HEK293 (cell line): Measurements from ENCODE around the gene ARPC4.

Experiments used
- CTCF ChIA-PET: fragments of 350-600 bp; formaldehyde crosslinking; extraction: SDS; loops from one replicate; lab custom pipeline; 2021; ENCODE audit warnings: antibody characterized with exemption; lab: Yijun Ruan, JAX
- POLR2A ChIA-PET: fragments of 300-600 bp; formaldehyde crosslinking; extraction: SDS; loops from one replicate; lab custom pipeline; 2020; ENCODE audit warnings: antibody characterized with exemption, inconsistent platforms; lab: Yijun Ruan, JAX
- H3K27ac ChIP-seq: fragments of 200-500 bp; sonication (Bioruptor generic); 2 replicates; pipeline ENCODE4 v1.5.1; 2014; ENCODE audit warnings: low read depth, low read length, control low read depth, inconsistent platforms; ENCODE audit errors: extremely low read depth
- H3K36me3 ChIP-seq, 2 experiments: fragments of 200-500 bp in 1 of 2; sonication (Bioruptor generic) in 1 of 2; 1 replicate in 1 of 2; 2 replicates in 1 of 2; pipeline ENCODE4 v1.5.1; 2014 to 2017; ENCODE audit warnings: inconsistent platforms in 2 of 2, low read length in 2 of 2; ENCODE audit not compliant: control insufficient read depth in 2 of 2, insufficient read depth in 1 of 2
- H3K4me1 ChIP-seq: fragments of 200-500 bp; sonication (Bioruptor generic); 2 replicates; pipeline ENCODE4 v1.5.1; 2014; ENCODE audit warnings: mild to moderate bottlenecking, low read length, inconsistent platforms; ENCODE audit not compliant: control insufficient read depth, insufficient read depth
- H3K4me3 ChIP-seq: 2 replicates; pipeline ENCODE4 v1.5.1; 2011; ENCODE audit warnings: low read depth, mild to moderate bottlenecking, control low read depth, low read length, moderate library complexity
- H3K9me3 ChIP-seq: fragments of 200-500 bp; sonication (Bioruptor generic); 2 replicates; pipeline ENCODE4 v1.5.1; 2014; ENCODE audit warnings: low read depth, low read length, inconsistent platforms; ENCODE audit not compliant: control insufficient read depth, insufficient read depth
- BCL11B ChIP-seq: fragments of 450-650 bp; formaldehyde crosslinking; IDR thresholded peaks from 2 replicates; pipeline ENCODE4 v1.5.1; 2016; ENCODE audit warnings: low read depth, missing biosample characterization, missing genetic modification characterization
- ELK4 ChIP-seq: IDR thresholded peaks from 2 replicates; pipeline ENCODE4 v1.6.1; 2011; ENCODE audit warnings: mild to moderate bottlenecking, low read depth, low read length, borderline replicate concordance
- GLIS1 ChIP-seq: fragments of 450-650 bp; formaldehyde crosslinking; IDR thresholded peaks from 2 replicates; pipeline ENCODE4 v1.5.1; 2016; ENCODE audit warnings: missing biosample characterization, missing genetic modification characterization
- GLIS2 ChIP-seq: fragments of 450-650 bp; formaldehyde crosslinking; IDR thresholded peaks from 2 replicates; pipeline ENCODE4 v1.5.1; 2016; ENCODE audit warnings: missing biosample characterization, missing genetic modification characterization
- MEIS1 ChIP-seq: sonication (generic); formaldehyde crosslinking; IDR thresholded peaks from 2 replicates; pipeline ENCODE4 v1.8.1; 2022; ENCODE audit warnings: missing genetic modification reagents, mild to moderate bottlenecking, borderline replicate concordance
- MZF1 ChIP-seq: fragments of 450-650 bp; formaldehyde crosslinking; IDR thresholded peaks from 2 replicates; pipeline ENCODE4 v1.5.1; 2017; ENCODE audit warnings: missing biosample characterization, missing genetic modification characterization, borderline replicate concordance
- SETDB1 ChIP-seq: IDR thresholded peaks from one replicate; pipeline ENCODE4 v1.6.1; 2017; ENCODE audit warnings: mild to moderate bottlenecking, low read length, moderate library complexity, mixed read lengths; ENCODE audit not compliant: insufficient read length
- SP2 ChIP-seq: fragments of 450-650 bp; formaldehyde crosslinking; IDR thresholded peaks from 2 replicates; pipeline ENCODE4 v1.5.1; 2016; ENCODE audit warnings: missing biosample characterization, missing genetic modification characterization
- TCF7L2 ChIP-seq: IDR thresholded peaks from 2 replicates; pipeline ENCODE4 v1.6.1; 2011; ENCODE audit warnings: low read depth, mild to moderate bottlenecking, inconsistent platforms, low read length, moderate library complexity, borderline replicate concordance
- TRIM28 ChIP-seq: IDR thresholded peaks from 2 replicates; pipeline ENCODE4 v1.6.1; 2011; ENCODE audit warnings: low read length, control low read depth, borderline replicate concordance
- ZBTB10 ChIP-seq: fragments of 450-650 bp; formaldehyde crosslinking; IDR thresholded peaks from 2 replicates; pipeline ENCODE4 v1.5.1; 2016; ENCODE audit warnings: missing biosample characterization, missing genetic modification characterization
- ZBTB8A ChIP-seq: fragments of 450-650 bp; formaldehyde crosslinking; IDR thresholded peaks from 2 replicates; pipeline ENCODE4 v1.5.1; 2016; ENCODE audit warnings: missing biosample characterization, missing genetic modification characterization
- ZNF146 ChIP-seq: fragments of 450-650 bp; formaldehyde crosslinking; IDR thresholded peaks from 2 replicates; pipeline ENCODE4 v1.5.1; 2016; ENCODE audit warnings: missing biosample characterization, missing genetic modification characterization
- ZNF16 ChIP-seq: fragments of 450-650 bp; formaldehyde crosslinking; IDR thresholded peaks from 2 replicates; pipeline ENCODE4 v1.5.1; 2016; ENCODE audit warnings: low read depth, missing biosample characterization, missing genetic modification characterization
- ZNF211 ChIP-seq: fragments of 450-650 bp; formaldehyde crosslinking; IDR thresholded peaks from 2 replicates; pipeline ENCODE4 v1.5.1; 2016; ENCODE audit warnings: low read depth, missing biosample characterization, missing genetic modification characterization
- ZNF24 ChIP-seq: fragments of 450-650 bp; formaldehyde crosslinking; IDR thresholded peaks from 2 replicates; pipeline ENCODE4 v1.5.1; 2016; ENCODE audit warnings: missing biosample characterization, missing genetic modification characterization
- ZNF266 ChIP-seq: fragments of 450-650 bp; formaldehyde crosslinking; IDR thresholded peaks from 2 replicates; pipeline ENCODE4 v1.5.1; 2016; ENCODE audit warnings: missing biosample characterization, missing genetic modification characterization, low read depth
- ZNF302 ChIP-seq: fragments of 450-650 bp; formaldehyde crosslinking; IDR thresholded peaks from 2 replicates; pipeline ENCODE4 v1.5.1; 2016; ENCODE audit warnings: missing biosample characterization, missing genetic modification characterization, low read depth
- ZNF341 ChIP-seq: fragments of 450-650 bp; formaldehyde crosslinking; IDR thresholded peaks from 2 replicates; pipeline ENCODE4; 2016; ENCODE audit warnings: low read depth, missing biosample characterization, missing genetic modification characterization
- ZNF37A ChIP-seq: fragments of 450-650 bp; IDR thresholded peaks from 2 replicates; pipeline ENCODE4 v1.5.1; 2018; ENCODE audit warnings: missing biosample characterization, missing genetic modification characterization
- ZNF391 ChIP-seq: fragments of 450-650 bp; formaldehyde crosslinking; IDR thresholded peaks from 2 replicates; pipeline ENCODE4 v1.5.1; 2016; ENCODE audit warnings: low read depth, missing biosample characterization, missing genetic modification characterization, borderline replicate concordance
- ZNF416 ChIP-seq: fragments of 450-650 bp; formaldehyde crosslinking; IDR thresholded peaks from 2 replicates; pipeline ENCODE4 v1.5.1; 2016; ENCODE audit warnings: missing biosample characterization, missing genetic modification characterization
- ZNF529 ChIP-seq: fragments of 450-650 bp; formaldehyde crosslinking; IDR thresholded peaks from 2 replicates; pipeline ENCODE4 v1.5.1; 2017; ENCODE audit warnings: missing genetic modification characterization, missing biosample characterization; ENCODE audit not compliant: insufficient replicate concordance
- ZNF548 ChIP-seq: fragments of 450-650 bp; formaldehyde crosslinking; IDR thresholded peaks from 2 replicates; pipeline ENCODE4 v1.5.1; 2016; ENCODE audit warnings: missing biosample characterization, missing genetic modification characterization
- TF ChIP-seq, protein P1 (sequence below): fragments of 450-650 bp; formaldehyde crosslinking; IDR thresholded peaks from 2 replicates; pipeline ENCODE4 v1.5.1; 2017; ENCODE audit warnings: missing biosample characterization, missing genetic modification characterization
- TF ChIP-seq, protein P2 (sequence below): fragments of 450-650 bp; formaldehyde crosslinking; IDR thresholded peaks from 2 replicates; pipeline ENCODE4 v1.5.1; 2017; ENCODE audit warnings: missing biosample characterization, missing genetic modification characterization
- TF ChIP-seq, protein P3 (sequence below): fragments of 450-650 bp; IDR thresholded peaks from 2 replicates; pipeline ENCODE4 v1.5.1; 2018; ENCODE audit warnings: missing biosample characterization, mild to moderate bottlenecking, missing genetic modification characterization

Gene ARPC4

DNA sequence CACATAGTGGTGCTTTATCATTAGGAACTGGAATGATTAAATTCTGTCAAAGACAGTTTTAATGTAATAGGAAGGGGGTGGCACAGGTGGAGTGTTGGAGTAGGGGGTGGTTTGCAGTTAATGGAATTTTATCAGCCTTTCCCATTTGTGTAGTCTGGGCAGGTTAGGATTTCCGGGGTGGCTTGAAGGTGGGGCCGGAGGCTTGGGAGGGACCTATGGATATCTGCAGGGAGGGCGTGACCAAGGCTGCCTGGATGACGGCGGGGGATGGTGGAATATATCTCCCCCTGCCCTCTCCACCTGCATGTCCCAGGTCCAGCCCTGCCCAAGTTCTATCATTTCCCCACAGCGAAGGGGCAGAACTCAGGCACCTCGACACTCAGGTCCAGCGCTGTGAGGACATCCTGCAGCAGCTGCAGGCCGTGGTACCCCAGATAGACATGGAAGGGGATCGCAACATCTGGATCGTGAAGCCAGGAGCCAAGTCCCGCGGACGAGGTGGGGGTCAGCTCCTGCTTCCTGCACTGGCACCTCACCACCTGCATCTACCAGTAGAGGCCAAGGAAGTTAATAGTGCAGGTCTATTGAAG lies 32.7 kb downstream of the ARPC4 start:
- no peak overlapping the region for H3K27ac ChIP-seq
- H3K4me1 ChIP-seq: no peaks in the 10 kb centered on the region
- H3K4me3 ChIP-seq: no peak overlapping the region
- TF ChIP-seq, protein P1, sequence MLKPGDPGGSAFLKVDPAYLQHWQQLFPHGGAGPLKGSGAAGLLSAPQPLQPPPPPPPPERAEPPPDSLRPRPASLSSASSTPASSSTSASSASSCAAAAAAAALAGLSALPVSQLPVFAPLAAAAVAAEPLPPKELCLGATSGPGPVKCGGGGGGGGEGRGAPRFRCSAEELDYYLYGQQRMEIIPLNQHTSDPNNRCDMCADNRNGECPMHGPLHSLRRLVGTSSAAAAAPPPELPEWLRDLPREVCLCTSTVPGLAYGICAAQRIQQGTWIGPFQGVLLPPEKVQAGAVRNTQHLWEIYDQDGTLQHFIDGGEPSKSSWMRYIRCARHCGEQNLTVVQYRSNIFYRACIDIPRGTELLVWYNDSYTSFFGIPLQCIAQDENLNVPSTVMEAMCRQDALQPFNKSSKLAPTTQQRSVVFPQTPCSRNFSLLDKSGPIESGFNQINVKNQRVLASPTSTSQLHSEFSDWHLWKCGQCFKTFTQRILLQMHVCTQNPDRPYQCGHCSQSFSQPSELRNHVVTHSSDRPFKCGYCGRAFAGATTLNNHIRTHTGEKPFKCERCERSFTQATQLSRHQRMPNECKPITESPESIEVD (tag by site-specific recombination): no peak
- TF ChIP-seq BCL11B (tag by site-specific recombination): no peak
- no peak for TF ChIP-seq ZNF16
- no peak for TF ChIP-seq ZNF391
- TF ChIP-seq ZNF341: no peak
- TF ChIP-seq GLIS2 (tag by site-specific recombination): no peak
- TF ChIP-seq ZNF211 (tag by site-specific recombination): no peak
- TF ChIP-seq SETDB1: no peak
- TF ChIP-seq ZNF146 (tag by site-specific recombination): no peak
- no peak for TF ChIP-seq MEIS1 (CRISPR knock-in tag)
- TF ChIP-seq SP2 (tag by site-specific recombination): no peak
- no peak for TF ChIP-seq ZNF302 (tag by site-specific recombination)
- no peak for TF ChIP-seq ZNF266 (tag by site-specific recombination)
- TF ChIP-seq TRIM28: no peak
- TF ChIP-seq ZBTB8A (tag by site-specific recombination): no peak
- TF ChIP-seq MZF1 (tag by site-specific recombination): no peak
- TF ChIP-seq ZNF37A (tag by site-specific recombination): no peak
- TF ChIP-seq ZNF548 (tag by site-specific recombination): no peak
- peaks cover 3 to 44% of the 10 kb centered on the region in 2 experiments; a peak in 2 of 3 replicates for H3K36me3 ChIP-seq
- H3K9me3 ChIP-seq: no peaks in the 10 kb centered on the region
- ChIA-PET POLR2A (no interaction called here), CTCF (interaction anchor here (0.6 kb wide), 1 partner anchor 9 kb away, joined by 3 read pairs; no protein-coding TSS in a partner anchor)

- POLR2A ChIA-PET: interaction anchor here (1.3 kb wide), 1 partner anchor 119 kb away, joined by 4 read pairs; no protein-coding TSS in a partner anchor
- Histone ChIP-seq H3K36me3 (peaks cover 10 to 43% of the 10 kb centered on the region in 2 experiments; a peak in 2 of 3 replicates), H3K27ac (no peak overlapping the region), H3K4me1 (no peaks in the 10 kb centered on the region), H3K4me3 (no peak overlapping the region), H3K9me3 (no peaks in the 10 kb centered on the region)
- CTCF ChIA-PET: interaction anchor here (0.6 to 1.9 kb wide), 7 partner anchors 13 to 128 kb away, joined by 3 to 7 read pairs (median 4); partner anchors contain the start of genes ARPC4 and TADA3
- TF ChIP-seq SETDB1 (no peak), TCF7L2 (no peak), ZBTB10 (tag by site-specific recombination) (no peak), GLIS1 (tag by site-specific recombination) (peak; percentile 49; the same call in 1 of the 2 replicates), ZNF529 (tag by site-specific recombination) (no peak), ZNF24 (tag by site-specific recombination) (no peak), ELK4 (no peak), ZNF416 (tag by site-specific recombination) (no peak)
- TF ChIP-seq, protein P2, sequence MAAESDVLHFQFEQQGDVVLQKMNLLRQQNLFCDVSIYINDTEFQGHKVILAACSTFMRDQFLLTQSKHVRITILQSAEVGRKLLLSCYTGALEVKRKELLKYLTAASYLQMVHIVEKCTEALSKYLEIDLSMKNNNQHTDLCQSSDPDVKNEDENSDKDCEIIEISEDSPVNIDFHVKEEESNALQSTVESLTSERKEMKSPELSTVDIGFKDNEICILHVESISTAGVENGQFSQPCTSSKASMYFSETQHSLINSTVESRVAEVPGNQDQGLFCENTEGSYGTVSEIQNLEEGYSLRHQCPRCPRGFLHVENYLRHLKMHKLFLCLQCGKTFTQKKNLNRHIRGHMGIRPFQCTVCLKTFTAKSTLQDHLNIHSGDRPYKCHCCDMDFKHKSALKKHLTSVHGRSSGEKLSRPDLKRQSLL (tag by site-specific recombination): no peak
- TF ChIP-seq, protein P3, sequence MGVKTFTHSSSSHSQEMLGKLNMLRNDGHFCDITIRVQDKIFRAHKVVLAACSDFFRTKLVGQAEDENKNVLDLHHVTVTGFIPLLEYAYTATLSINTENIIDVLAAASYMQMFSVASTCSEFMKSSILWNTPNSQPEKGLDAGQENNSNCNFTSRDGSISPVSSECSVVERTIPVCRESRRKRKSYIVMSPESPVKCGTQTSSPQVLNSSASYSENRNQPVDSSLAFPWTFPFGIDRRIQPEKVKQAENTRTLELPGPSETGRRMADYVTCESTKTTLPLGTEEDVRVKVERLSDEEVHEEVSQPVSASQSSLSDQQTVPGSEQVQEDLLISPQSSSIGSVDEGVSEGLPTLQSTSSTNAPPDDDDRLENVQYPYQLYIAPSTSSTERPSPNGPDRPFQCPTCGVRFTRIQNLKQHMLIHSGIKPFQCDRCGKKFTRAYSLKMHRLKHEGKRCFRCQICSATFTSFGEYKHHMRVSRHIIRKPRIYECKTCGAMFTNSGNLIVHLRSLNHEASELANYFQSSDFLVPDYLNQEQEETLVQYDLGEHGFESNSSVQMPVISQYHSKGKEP: peak; percentile 23; the same call in 1 of the 2 replicates
Measured at GRCh38 chr3:9826815-9827573, 34.1 kb downstream of the ARPC4 start.
